ENCODE measurements around the gene ADAMTS17.
"Not testable (repeated sequence)": the region's sequence is repeated elsewhere in the genome, so short reads cannot be mapped to it uniquely, and the experiment has no call there.

The ADAMTS17 gene

DNA sequence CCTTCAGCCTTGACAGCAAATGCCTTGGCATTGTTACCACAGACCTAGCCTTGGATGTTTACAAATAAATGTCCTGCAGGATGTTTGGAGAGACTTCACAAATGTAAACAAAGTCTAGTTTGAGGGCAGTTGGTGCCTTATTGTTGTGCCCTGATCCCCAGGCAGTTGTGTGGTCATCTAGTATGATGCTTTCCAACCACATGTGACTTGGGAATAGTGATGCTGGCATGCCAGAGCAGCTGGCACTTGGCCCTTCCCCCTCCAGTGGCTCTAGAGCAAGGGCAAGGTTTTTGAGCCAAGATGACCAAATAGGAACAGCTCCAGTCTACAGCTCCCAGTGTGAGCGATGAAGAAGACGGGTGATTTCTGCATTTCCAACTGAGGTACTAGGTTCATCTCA, 258.2 kb downstream of the ADAMTS17 start:
- TF ChIP-seq, protein P1, sequence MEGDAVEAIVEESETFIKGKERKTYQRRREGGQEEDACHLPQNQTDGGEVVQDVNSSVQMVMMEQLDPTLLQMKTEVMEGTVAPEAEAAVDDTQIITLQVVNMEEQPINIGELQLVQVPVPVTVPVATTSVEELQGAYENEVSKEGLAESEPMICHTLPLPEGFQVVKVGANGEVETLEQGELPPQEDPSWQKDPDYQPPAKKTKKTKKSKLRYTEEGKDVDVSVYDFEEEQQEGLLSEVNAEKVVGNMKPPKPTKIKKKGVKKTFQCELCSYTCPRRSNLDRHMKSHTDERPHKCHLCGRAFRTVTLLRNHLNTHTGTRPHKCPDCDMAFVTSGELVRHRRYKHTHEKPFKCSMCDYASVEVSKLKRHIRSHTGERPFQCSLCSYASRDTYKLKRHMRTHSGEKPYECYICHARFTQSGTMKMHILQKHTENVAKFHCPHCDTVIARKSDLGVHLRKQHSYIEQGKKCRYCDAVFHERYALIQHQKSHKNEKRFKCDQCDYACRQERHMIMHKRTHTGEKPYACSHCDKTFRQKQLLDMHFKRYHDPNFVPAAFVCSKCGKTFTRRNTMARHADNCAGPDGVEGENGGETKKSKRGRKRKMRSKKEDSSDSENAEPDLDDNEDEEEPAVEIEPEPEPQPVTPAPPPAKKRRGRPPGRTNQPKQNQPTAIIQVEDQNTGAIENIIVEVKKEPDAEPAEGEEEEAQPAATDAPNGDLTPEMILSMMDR (IDR thresholded peaks at IDR 0.05; ENCODE audit: low read length, missing control alignments): no peak
- DNase-seq (ENCODE audit: low read depth): no peak
- H3K4me3 ChIP-seq (replicated peaks; ENCODE audit: low read depth, low read length): no peak overlapping the region

GRCh38 chr15:100082761-100083402, 258.9 kb downstream of the ADAMTS17 start:
- no peak overlapping the region for H3K4me3 ChIP-seq (replicated peaks; ENCODE audit: low read depth, low read length)

GRCh38 chr15:100081454-100081853, 260.3 kb downstream of the ADAMTS17 start:
- TF ChIP-seq, protein P1 (IDR thresholded peaks at IDR 0.05; ENCODE audit: low read length, missing control alignments): no peak
- no peak for DNase-seq (ENCODE audit: low read depth)
- no peak overlapping the region for H3K4me3 ChIP-seq (replicated peaks; ENCODE audit: low read depth, low read length)

More at GRCh38 chr15:100082761-100083402, 258.9 kb downstream of the ADAMTS17 start:
- no peak for DNase-seq (ENCODE audit: low read depth)
- TF ChIP-seq, protein P1 (IDR thresholded peaks at IDR 0.05; ENCODE audit: low read length, missing control alignments): no peak

DNA sequence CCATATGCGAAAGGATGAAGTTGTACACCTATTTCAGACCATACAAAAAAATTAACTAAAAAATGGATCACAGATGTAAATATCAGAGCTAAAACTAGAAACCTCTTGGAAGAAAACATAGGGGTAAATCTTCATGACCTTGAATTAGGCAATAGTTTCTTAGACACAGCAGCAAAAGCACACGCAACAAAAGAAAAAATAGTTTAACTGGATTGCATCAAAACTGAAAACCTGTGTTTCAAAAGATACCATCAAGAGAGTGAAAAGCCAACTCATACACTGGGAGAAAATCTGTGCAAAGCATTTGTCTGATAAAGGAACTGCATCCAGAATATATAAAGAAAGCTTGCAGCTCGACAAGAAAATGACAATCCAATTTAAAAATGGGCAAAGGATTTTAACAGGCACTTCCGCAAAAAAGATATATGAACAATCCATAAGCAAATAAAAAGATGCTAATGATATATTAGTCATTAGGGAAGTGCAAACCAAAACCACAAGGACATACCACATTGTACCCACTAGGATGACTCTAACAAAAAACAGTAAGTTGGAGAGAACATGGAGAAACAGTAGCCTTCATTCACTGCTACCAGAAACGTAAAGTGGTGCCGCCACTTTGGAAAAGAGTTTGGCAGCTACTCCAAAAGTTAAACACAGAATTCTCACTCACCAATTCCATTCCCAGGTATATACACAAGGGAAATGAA, 263.1 kb downstream of the ADAMTS17 start:
- no peak overlapping the region for H3K4me3 ChIP-seq (replicated peaks; ENCODE audit: low read depth, low read length)
- DNase-seq (ENCODE audit: low read depth): peak; percentile 27
- TF ChIP-seq, protein P1 (IDR thresholded peaks at IDR 0.05; ENCODE audit: low read length, missing control alignments): no peak

GRCh38 chr15:100075229-100075628, 266.5 kb downstream of the ADAMTS17 start:
- H3K4me3 ChIP-seq (replicated peaks; ENCODE audit: low read depth, low read length): no peak overlapping the region
- TF ChIP-seq, protein P1 (IDR thresholded peaks at IDR 0.05; ENCODE audit: low read length, missing control alignments): no peak
- DNase-seq (ENCODE audit: low read depth): no peak

DNA sequence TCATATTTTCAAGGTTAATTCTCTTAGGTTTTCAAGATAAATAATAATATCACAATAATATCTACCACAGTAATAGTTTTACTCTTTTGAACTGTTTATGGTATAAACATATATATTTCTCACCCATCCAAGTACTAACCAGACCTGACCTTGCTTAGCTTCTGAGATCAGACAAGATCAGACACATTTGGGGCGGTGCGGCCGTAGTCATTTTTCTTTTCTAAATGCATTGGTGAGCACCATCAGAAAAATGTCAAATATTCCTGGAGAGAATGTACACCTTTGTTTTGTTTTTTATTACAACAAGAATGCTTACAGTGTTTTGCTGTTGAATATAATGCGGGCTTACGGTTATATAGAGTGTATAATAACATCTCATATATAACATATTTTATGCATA, 267.8 kb downstream of the ADAMTS17 start:
- no peak for DNase-seq (ENCODE audit: low read depth)
- no peak overlapping the region for H3K4me3 ChIP-seq (replicated peaks; ENCODE audit: low read depth, low read length)
- TF ChIP-seq, protein P1 (IDR thresholded peaks at IDR 0.05; ENCODE audit: low read length, missing control alignments): no peak

DNA sequence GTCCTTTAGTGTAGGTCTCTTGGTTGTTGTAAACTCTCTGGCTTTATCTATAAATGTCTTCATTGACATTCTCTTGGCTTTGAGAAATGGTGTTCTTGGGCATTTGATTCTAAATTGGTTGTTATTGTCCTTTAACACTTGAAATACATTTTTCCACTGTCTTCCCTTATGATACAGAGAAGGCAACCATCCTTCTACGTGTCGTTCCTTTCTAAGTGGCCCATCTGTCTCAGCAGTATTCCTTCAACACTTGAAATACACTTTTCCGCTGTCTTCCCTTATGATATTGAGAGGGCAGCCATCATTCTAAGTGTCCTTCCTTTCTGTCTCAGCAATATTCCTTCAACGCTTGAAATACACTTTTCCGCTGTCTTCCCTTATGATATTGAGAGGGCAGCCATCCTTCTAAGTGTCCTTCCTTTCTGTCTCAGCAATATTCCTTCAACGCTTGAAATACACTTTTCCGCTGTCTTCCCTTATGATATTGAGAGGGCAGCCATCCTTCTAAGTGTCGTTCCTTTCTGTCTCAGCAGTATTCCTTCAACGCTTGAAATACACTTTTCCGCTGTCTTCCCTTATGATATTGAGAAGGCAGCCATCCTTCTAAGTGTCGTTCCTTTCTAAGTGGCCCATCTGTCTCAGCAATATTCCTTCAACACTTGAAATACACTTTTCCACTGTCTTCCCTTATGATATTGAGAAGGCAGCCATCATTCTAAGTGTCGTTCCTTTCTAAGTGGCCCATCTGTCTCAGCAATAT, 275.1 kb downstream of the ADAMTS17 start:
- H3K4me3 ChIP-seq (replicated peaks; ENCODE audit: low read depth, low read length): not testable (repeated sequence)

More for the DNA sequence above, 275.1 kb downstream of the ADAMTS17 start:
- not testable (repeated sequence) for DNase-seq (ENCODE audit: low read depth)
